Stomach (tissue), 4 donors: Measurements from ENCODE around the gene SLC25A28.
"Not testable (repeated sequence)": the region's sequence is repeated elsewhere in the genome, so short reads cannot be mapped to it uniquely, and the experiment has no call there.

Experiments used
- EP300 ChIP-seq: sonication (generic); formaldehyde crosslinking; IDR thresholded peaks from one replicate; pipeline ENCODE4 v1.6.1; 2017; ENCODE audit warnings: antibody characterized with exemption
- POLR2A ChIP-seq, 4 donors: fragments of 450-650 bp; IDR thresholded peaks; one replicate each; pipeline ENCODE4 v1.6.1; 2016; ENCODE audit warnings: antibody characterized with exemption in 4 of 4, control low read depth in 2 of 4, mild to moderate bottlenecking in 1 of 4, moderate library complexity in 1 of 4
- POLR2AphosphoS5 ChIP-seq, 3 donors: sonication (generic); formaldehyde crosslinking; IDR thresholded peaks; one replicate each; pipeline ENCODE4 v1.6.1; 2016; ENCODE audit warnings: antibody characterized with exemption in 3 of 3
- TF ChIP-seq, protein P1 (sequence below), 7 experiments: fragments of 450-650 bp in 4 of 7; fragments of 200-600 bp in 3 of 7; sonication (generic) in 3 of 7; IDR thresholded peaks; one replicate each; pipeline ENCODE4 v1.5.1; 2016 to 2019; ENCODE audit warnings: antibody characterized with exemption in 7 of 7, control low read depth in 2 of 7, mild to moderate bottlenecking in 1 of 7

DNA sequence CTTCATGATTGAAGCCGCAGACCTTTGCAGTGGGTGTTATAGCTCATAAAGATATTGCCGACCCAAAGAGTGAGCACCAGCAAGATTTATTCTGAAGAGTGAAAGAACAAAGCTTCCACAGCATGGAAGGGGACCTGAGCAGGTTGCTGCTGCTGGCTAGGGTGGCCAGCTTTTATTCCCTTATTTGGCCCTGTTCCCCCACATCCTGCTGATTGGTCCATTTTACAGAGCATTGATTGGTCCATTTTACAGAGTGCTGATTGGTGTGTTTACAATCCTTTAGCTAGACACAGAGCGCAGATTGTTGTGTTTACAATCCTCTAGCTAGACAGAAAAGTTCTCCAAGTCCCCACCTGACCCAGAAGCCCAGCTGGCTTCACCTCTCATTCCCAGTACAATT lies 4.9 kb upstream of the SLC25A28 start:
- TF ChIP-seq, protein P1, sequence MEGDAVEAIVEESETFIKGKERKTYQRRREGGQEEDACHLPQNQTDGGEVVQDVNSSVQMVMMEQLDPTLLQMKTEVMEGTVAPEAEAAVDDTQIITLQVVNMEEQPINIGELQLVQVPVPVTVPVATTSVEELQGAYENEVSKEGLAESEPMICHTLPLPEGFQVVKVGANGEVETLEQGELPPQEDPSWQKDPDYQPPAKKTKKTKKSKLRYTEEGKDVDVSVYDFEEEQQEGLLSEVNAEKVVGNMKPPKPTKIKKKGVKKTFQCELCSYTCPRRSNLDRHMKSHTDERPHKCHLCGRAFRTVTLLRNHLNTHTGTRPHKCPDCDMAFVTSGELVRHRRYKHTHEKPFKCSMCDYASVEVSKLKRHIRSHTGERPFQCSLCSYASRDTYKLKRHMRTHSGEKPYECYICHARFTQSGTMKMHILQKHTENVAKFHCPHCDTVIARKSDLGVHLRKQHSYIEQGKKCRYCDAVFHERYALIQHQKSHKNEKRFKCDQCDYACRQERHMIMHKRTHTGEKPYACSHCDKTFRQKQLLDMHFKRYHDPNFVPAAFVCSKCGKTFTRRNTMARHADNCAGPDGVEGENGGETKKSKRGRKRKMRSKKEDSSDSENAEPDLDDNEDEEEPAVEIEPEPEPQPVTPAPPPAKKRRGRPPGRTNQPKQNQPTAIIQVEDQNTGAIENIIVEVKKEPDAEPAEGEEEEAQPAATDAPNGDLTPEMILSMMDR (IDR thresholded peaks at IDR 0.05) = not testable (repeated sequence)
- not testable (repeated sequence) for TF ChIP-seq EP300; POLR2AphosphoS5 (IDR thresholded peaks at IDR 0.05); POLR2A (IDR thresholded peaks at IDR 0.05)
